K562 (cell line): ENCODE results near the gene RCSD1. TPM values are rescaled to one million over a fixed set of nuclear protein-coding genes. Genes with fewer than 3 reads are reported as not detected.
A peak's percentile ranks its signal among the peaks of the same experiment; 100 is the strongest.

Source experiments
- ATAC-seq: fragments of 200-7000 bp; cut with Tn5 transposase; 3 replicates; pipeline ENCODE4 v1.9.1; 2020; ENCODE audit warnings: moderate library complexity
- BruUV-seq: library from RNA; stranded (reverse); fragments of 400-500 nt; replicated peaks from 2 replicates; lab custom pipeline; 2021; lab: Mats Ljungman, UMichigan
- CTCF ChIA-PET: fragments of 300-600 bp; formaldehyde crosslinking; extraction: SDS; loops from one replicate; lab custom pipeline; 2021; ENCODE audit warnings: low intra/inter-chr PET ratio; lab: Yijun Ruan, JAX
- POLR2A ChIA-PET: fragments of 300-600, 350-650 bp; sonication (Branson Sonifier 250); formaldehyde crosslinking; extraction: SDS; loops from one replicate; lab custom pipeline; 2021; ENCODE audit warnings: antibody characterized with exemption, inconsistent platforms; lab: Yijun Ruan, JAX
- DNase-seq, 4 experiments: peaks; one replicate each; pipeline versions ENCODE4 v3.0.0 to v3.0.0-alpha.2; 2011 to 2018; ENCODE audit warnings: low spot score in 3 of 4, mixed read lengths in 3 of 4; ENCODE audit errors: extremely low read depth in 1 of 4
- FAIRE-seq: peaks from 2 replicates; lab custom pipeline; 2011; peaks lifted over from hg19 to GRCh38; lab: Jason Lieb, UNC
- H2AFZ ChIP-seq: 2 replicates; pipeline ENCODE4 v1.6.0; 2011; ENCODE audit warnings: low read depth, low read length, control low read depth, inconsistent platforms
- H3K27ac ChIP-seq: fragments of 200-600 bp; 3 replicates; pipeline ENCODE4 v1.8.0; 2011; ENCODE audit warnings: low read depth, mild to moderate bottlenecking, control low read depth, inconsistent platforms, low read length, moderate library complexity, mixed read lengths; ENCODE audit errors: extremely low read depth
- H3K27me3 ChIP-seq, 2 experiments: fragments of 300-600 bp in 1 of 2; 2 replicates in 1 of 2; 3 replicates in 1 of 2; pipeline versions ENCODE4 v1.6.0 to v1.8.0; 2011; ENCODE audit warnings: inconsistent platforms in 2 of 2, low read length in 2 of 2, mild to moderate bottlenecking in 1 of 2, mixed read lengths in 1 of 2, moderate library complexity in 1 of 2; ENCODE audit not compliant: control insufficient read depth in 2 of 2, insufficient read depth in 2 of 2
- H3K36me3 ChIP-seq: fragments of 300-600 bp; 3 replicates; pipeline ENCODE4 v1.8.0; 2011; ENCODE audit warnings: mild to moderate bottlenecking, low read length, inconsistent platforms; ENCODE audit not compliant: control insufficient read depth, insufficient read depth
- H3K4me1 ChIP-seq, 2 experiments: fragments of 200-600 bp in 1 of 2; replicated peaks in 1 of 2; 2 replicates in 1 of 2; 3 replicates in 1 of 2; pipeline versions ENCODE4 v1.5.1 to v1.8.0; 2011; ENCODE audit warnings: inconsistent platforms in 2 of 2, low read length in 2 of 2, mild to moderate bottlenecking in 1 of 2, mixed read lengths in 1 of 2, moderate library complexity in 1 of 2; ENCODE audit not compliant: control insufficient read depth in 2 of 2, insufficient read depth in 2 of 2
- H3K4me2 ChIP-seq: 2 replicates; pipeline ENCODE4 v1.6.1; 2011; ENCODE audit warnings: low read length, control low read depth, inconsistent platforms, mixed read lengths; ENCODE audit not compliant: insufficient read depth
- H3K4me3 ChIP-seq: fragments of 200-600 bp; sonication (generic), shearing (Covaris generic); 2 replicates; pipeline ENCODE4 v1.5.1; 2016; ENCODE audit warnings: control low read depth, inconsistent platforms
- H3K79me2 ChIP-seq: fragments of 200-600 bp; 3 replicates; pipeline ENCODE4 v1.8.0; 2011; ENCODE audit warnings: low read length, inconsistent platforms; ENCODE audit not compliant: control insufficient read depth, insufficient read depth
- H3K9ac ChIP-seq, 2 experiments: 2 replicates each; pipeline versions ENCODE4 v1.6.0 to v1.6.1; 2011; ENCODE audit warnings: low read depth in 2 of 2, low read length in 2 of 2, control low read depth in 1 of 2, inconsistent platforms in 1 of 2, mild to moderate bottlenecking in 1 of 2, mixed read lengths in 1 of 2; ENCODE audit not compliant: insufficient read depth in 1 of 2
- H3K9me1 ChIP-seq: one replicate; pipeline ENCODE4 v1.6.0; 2011; ENCODE audit warnings: inconsistent platforms, mild to moderate bottlenecking, low read length, moderate library complexity; ENCODE audit not compliant: control insufficient read depth, insufficient read depth
- H3K9me3 ChIP-seq: replicated peaks from 2 replicates; pipeline ENCODE4 v1.5.1; 2011; ENCODE audit warnings: low read depth, low read length, inconsistent platforms; ENCODE audit not compliant: control insufficient read depth, insufficient read depth
- H4K20me1 ChIP-seq: replicated peaks from 2 replicates; pipeline ENCODE4 v1.6.1; 2011; ENCODE audit warnings: low read length, inconsistent platforms, mixed read lengths; ENCODE audit not compliant: control insufficient read depth, insufficient read depth
- HOMEZ ChIP-seq: fragments of 250-450 bp; sonication (Bioruptor Pico); IDR thresholded peaks from 2 replicates; pipeline ENCODE4 v1.4.0; 2020; ENCODE audit warnings: mild to moderate bottlenecking, moderate library complexity
- ID3 ChIP-seq, 2 experiments: fragments of 250-450 bp in 1 of 2; fragments of 450-650 bp in 1 of 2; sonication (Bioruptor Pico) in 1 of 2; IDR thresholded peaks; 2 replicates each; pipeline versions ENCODE4 v1.6.1 to v1.8.0; 2016 to 2021; ENCODE audit warnings: mild to moderate bottlenecking in 2 of 2, moderate library complexity in 2 of 2, missing compliant biosample characterization in 1 of 2, missing genetic modification characterization in 1 of 2
- POLR2AphosphoS5 ChIP-seq: IDR thresholded peaks from 2 replicates; pipeline ENCODE4 v1.6.1; 2011; ENCODE audit warnings: mild to moderate bottlenecking, low read depth, low read length, moderate library complexity; ENCODE audit not compliant: control insufficient read depth, insufficient read depth
- YY1 ChIP-seq, 3 experiments: IDR thresholded peaks; 2 replicates each; pipeline ENCODE4 v1.6.1; 2011; ENCODE audit warnings: low read length in 2 of 3, mild to moderate bottlenecking in 2 of 3, moderate library complexity in 2 of 3, borderline replicate concordance in 1 of 3, control low read depth in 1 of 3, low read depth in 1 of 3; ENCODE audit not compliant: insufficient read depth in 3 of 3, insufficient replicate concordance in 2 of 3, control insufficient read depth in 1 of 3, insufficient read length in 1 of 3; ENCODE audit errors: extremely low read depth in 1 of 3
- ZNF668 ChIP-seq: fragments of 250-450 bp; sonication (Bioruptor Pico); IDR thresholded peaks from 2 replicates; pipeline ENCODE4 v1.8.0; 2022; ENCODE audit warnings: mild to moderate bottlenecking, inconsistent platforms
- WGBS: fragments of 100-300 bp; shearing (Covaris generic); methylation state at CpG from one replicate; pipeline ENCODE4 v1.1.6; 2016; ENCODE audit warnings: low coverage, mixed read lengths; ENCODE audit not compliant: insufficient coverage; ENCODE audit errors: missing lambda C conversion rate; 5-methylcytosine and 5-hydroxymethylcytosine counted together
- in situ Hi-C: fragments of 300-500 bp; cut with MboI; formaldehyde crosslinking; loops from 4 replicates; pipeline ENCODE4 v1.15.0; 2018; ENCODE audit warnings: inconsistent platforms, mixed read lengths
- intact Hi-C: fragments of 100-400 bp; cut with micrococcal nuclease; formaldehyde crosslinking; loops from 2 replicates; pipeline ENCODE4 v1.14.2; 2022
- polyA plus RNA-seq, 8 experiments: library from polyadenylated mRNA; depleted of rRNA in 4 of 8; stranded (reverse) in 5 of 8; unstranded in 3 of 8; fragments of >200 nt; fragmentation: Nextera tagmentation in 2 of 8; fragmentation: Illumina TruSeq in 1 of 8; extraction: Ambion mirVana in 2 of 8; extraction: Trizol in 1 of 8; gene quantifications; 2 replicates each; pipeline versions ENCODE4 v1.2.1 to v1.2.3, GENCODE V29; 2011 to 2014; ENCODE audit warnings: inconsistent platforms in 1 of 8, missing spikeins in 1 of 8
- total RNA-seq, 7 experiments: library from RNA; depleted of rRNA in 6 of 7; stranded (reverse); fragments of >200 nt in 6 of 7; fragmentation: Illumina TruSeq in 2 of 7; extraction: Trizol in 2 of 7; gene quantifications; 2 replicates each; pipeline versions ENCODE4 v1.2.1 to v1.2.3, GENCODE V29; 2011 to 2021; ENCODE audit warnings: low replicate concordance in 1 of 7
- TF ChIP-seq, protein P1 (sequence below): sonication (generic); formaldehyde crosslinking; IDR thresholded peaks from 2 replicates; pipeline ENCODE4 v1.8.0; 2022; ENCODE audit warnings: mild to moderate bottlenecking, missing genetic modification reagents

Gene RCSD1
- total and polyA plus RNA-seq, 9 of the 15 experiments (the other 6 are each of a cell fraction or from before 2014, with no cell fraction given): 7.8 to 69.8 (median 45.3) TPM

DNA sequence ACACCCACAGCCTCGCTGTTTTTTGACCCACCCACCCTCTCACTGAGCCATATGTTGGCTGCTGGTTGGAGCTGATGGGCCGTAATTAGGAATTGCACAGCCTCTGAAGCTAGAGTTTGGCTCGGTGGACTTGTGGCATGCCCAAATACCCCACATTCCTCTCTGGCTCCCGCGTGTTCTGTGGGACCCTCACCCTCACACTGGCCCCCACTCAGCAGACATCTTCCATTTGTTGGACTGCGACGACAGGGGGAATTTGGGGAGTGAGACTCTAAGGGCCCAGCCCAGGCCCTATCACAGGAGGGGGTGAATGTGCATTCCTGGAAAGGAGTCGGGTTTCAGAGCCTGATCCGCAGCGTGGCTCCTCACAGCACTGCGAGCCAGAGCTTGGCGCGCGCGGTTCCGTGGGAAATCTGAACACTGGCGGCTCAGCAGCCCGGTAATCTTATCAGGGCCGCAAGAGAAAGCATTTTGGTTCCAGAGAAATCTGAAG is 5.2 kb downstream of the RCSD1 start (continued):
- TF ChIP-seq YY1 (IDR thresholded peaks at IDR 0.05; ENCODE audit: borderline replicate concordance in 1 of 3, control insufficient read depth in 1 of 3, extremely low read depth in 1 of 3, insufficient read depth in 3 of 3, insufficient read length in 1 of 3, insufficient replicate concordance in 2 of 3, low read depth in 1 of 3, low read length in 2 of 3) (peak in 2 of 3 experiments; percentile 8 to 30), ID3 (CRISPR knock-in tag; IDR thresholded peaks at IDR 0.05) (no peak), ID3 (tag; IDR thresholded peaks at IDR 0.05) (peak; percentile 53; the same call in 1 of the 2 replicates)

- FAIRE-seq (no peak), DNase-seq (no peak), ATAC-seq (no peak)
- H3K36me3 ChIP-seq: peaks cover 92% of the 10 kb centered on the region
- no peak overlapping the region; the same call in 1 of the 2 replicates for H3K4me2 ChIP-seq
- peaks cover 32 to 60% of the 10 kb centered on the region in 2 experiments for H3K4me1 ChIP-seq
- no peaks in the 10 kb centered on the region for H3K9me3 ChIP-seq
- H3K79me2 ChIP-seq: peaks cover 69% of the 10 kb centered on the region
- no peak overlapping the region for H3K4me3 ChIP-seq
- H3K27ac ChIP-seq: no peak overlapping the region
- BruUV-seq: no TSS peak
- CTCF ChIA-PET: no interaction called here
- TF ChIP-seq ZNF668 (CRISPR knock-in tag) (no peak), POLR2AphosphoS5 (peak; percentile 44; the same call in 1 of the 2 replicates), HOMEZ (CRISPR knock-in tag) (no peak)
- TF ChIP-seq, protein P1, sequence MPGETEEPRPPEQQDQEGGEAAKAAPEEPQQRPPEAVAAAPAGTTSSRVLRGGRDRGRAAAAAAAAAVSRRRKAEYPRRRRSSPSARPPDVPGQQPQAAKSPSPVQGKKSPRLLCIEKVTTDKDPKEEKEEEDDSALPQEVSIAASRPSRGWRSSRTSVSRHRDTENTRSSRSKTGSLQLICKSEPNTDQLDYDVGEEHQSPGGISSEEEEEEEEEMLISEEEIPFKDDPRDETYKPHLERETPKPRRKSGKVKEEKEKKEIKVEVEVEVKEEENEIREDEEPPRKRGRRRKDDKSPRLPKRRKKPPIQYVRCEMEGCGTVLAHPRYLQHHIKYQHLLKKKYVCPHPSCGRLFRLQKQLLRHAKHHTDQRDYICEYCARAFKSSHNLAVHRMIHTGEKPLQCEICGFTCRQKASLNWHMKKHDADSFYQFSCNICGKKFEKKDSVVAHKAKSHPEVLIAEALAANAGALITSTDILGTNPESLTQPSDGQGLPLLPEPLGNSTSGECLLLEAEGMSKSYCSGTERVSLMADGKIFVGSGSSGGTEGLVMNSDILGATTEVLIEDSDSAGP (CRISPR knock-in tag): no peak
- no peaks in the 10 kb centered on the region for H3K9me1 ChIP-seq
- H4K20me1 ChIP-seq: peaks cover 13% of the 10 kb centered on the region; the same call in 1 of the 2 replicates
- no peak overlapping the region for H2AFZ ChIP-seq
- in situ Hi-C loops (no loop called here), intact Hi-C loops (loop anchor here (1.0 to 10.0 kb wide), 4 partner anchors 19 to 299 kb away; partner anchors contain the start of genes DCAF6 and MPC2)
- POLR2A ChIA-PET: interaction anchor here (0.7 to 8.8 kb wide), 11 partner anchors 9 to 1460 kb away, joined by 3 to 93 read pairs (median 5); partner anchors contain the start of gene CREG1
- H3K9ac ChIP-seq: no peak overlapping the region
- no peaks in the 10 kb centered on the region for H3K27me3 ChIP-seq
- 83% methylated on average over 3 of the region's 3 CpGs for WGBS
Measured at GRCh38 chr1:167635941-167636340, 5.9 kb downstream of the RCSD1 start.
